Panc1 (cell line): ENCODE measurements around the gene RSPH3. TPM values are rescaled to one million over a fixed set of nuclear protein-coding genes. Genes with fewer than 3 reads are reported as not detected.

Experiments used
- ATAC-seq: fragments of 200-7000 bp; cut with Tn5 transposase; 2 replicates; pipeline ENCODE4 v1.9.1; 2020; ENCODE audit warnings: mild to moderate bottlenecking, moderate library complexity
- BruUV-seq: library from RNA; stranded (reverse); fragments of 400-500 nt; replicated peaks from 2 replicates; lab custom pipeline; 2021; lab: Mats Ljungman, UMichigan
- CTCF ChIA-PET: fragments of 300-600 bp; sonication (Branson Sonifier 250); formaldehyde crosslinking; loops from one replicate; lab custom pipeline; 2022; ENCODE audit warnings: antibody characterized with exemption; lab: Charles Lee
- POLR2A ChIA-PET: fragments of 300-600 bp; sonication (Branson Sonifier 250); formaldehyde crosslinking; loops from one replicate; lab custom pipeline; 2022; ENCODE audit warnings: antibody characterized with exemption; lab: Charles Lee
- DNase-seq: peaks from one replicate; pipeline ENCODE4 v3.0.0-alpha.2; 2010; ENCODE audit warnings: low read depth, low spot score
- H3K27ac ChIP-seq: 2 replicates; pipeline ENCODE4 v1.5.1; 2011; ENCODE audit warnings: mild to moderate bottlenecking, low read length, inconsistent platforms
- H3K27me3 ChIP-seq: fragments of 200-500 bp; sonication (Bioruptor generic); 2 replicates; pipeline ENCODE4 v1.6.0; 2014; ENCODE audit warnings: low read length, inconsistent platforms; ENCODE audit not compliant: control insufficient read depth, insufficient read depth
- H3K36me3 ChIP-seq: fragments of 200-500 bp; sonication (Bioruptor generic); 2 replicates; pipeline ENCODE4 v1.5.1; 2014; ENCODE audit warnings: inconsistent platforms, mild to moderate bottlenecking, low read length, moderate library complexity; ENCODE audit not compliant: control insufficient read depth, insufficient read depth
- H3K4me1 ChIP-seq: 2 replicates; pipeline ENCODE4 v1.5.1; 2011; ENCODE audit warnings: inconsistent platforms, mild to moderate bottlenecking, low read length, moderate library complexity; ENCODE audit not compliant: control insufficient read depth, insufficient read depth
- H3K4me3 ChIP-seq, 2 experiments: 2 replicates each; pipeline ENCODE4 v1.5.1; 2011 to 2012; ENCODE audit warnings: low read depth in 2 of 2, low read length in 2 of 2, mild to moderate bottlenecking in 2 of 2, inconsistent platforms in 1 of 2, moderate library complexity in 1 of 2
- H3K9me3 ChIP-seq: fragments of 200-500 bp; sonication (Bioruptor generic); 2 replicates; pipeline ENCODE4 v1.5.1; 2014; ENCODE audit warnings: low read depth, mild to moderate bottlenecking, inconsistent platforms, low read length, moderate library complexity; ENCODE audit not compliant: control insufficient read depth, insufficient read depth
- POLR2AphosphoS5 ChIP-seq: IDR thresholded peaks from 2 replicates; pipeline ENCODE4 v1.6.1; 2012; ENCODE audit warnings: mild to moderate bottlenecking, low read depth, low read length, moderate library complexity
- SIN3A ChIP-seq: IDR thresholded peaks from 2 replicates; pipeline ENCODE4 v1.6.1; 2012; ENCODE audit warnings: low read depth, mild to moderate bottlenecking, low read length, moderate library complexity, borderline replicate concordance; ENCODE audit not compliant: insufficient read depth
- TCF7L2 ChIP-seq: IDR thresholded peaks from 2 replicates; pipeline ENCODE4 v1.6.1; 2011; ENCODE audit warnings: mild to moderate bottlenecking, low read depth, low read length, inconsistent platforms
- in situ Hi-C: cut with HindIII; loops from 2 replicates; pipeline ENCODE4 v1.10.0; 2016; ENCODE audit warnings: low sequenced_read_pairs, low pct_unique_long_range_greater_than_20kb
- intact Hi-C: fragments of 100-400 bp; cut with micrococcal nuclease; formaldehyde crosslinking; loops from one replicate; pipeline ENCODE4 v1.10.0; 2022; ENCODE audit not compliant: unreplicated experiment
- total RNA-seq: library from RNA; stranded (reverse); gene quantifications from one replicate; pipeline ENCODE4 v1.2.1, GENCODE V29; 2021; ENCODE audit not compliant: unreplicated experiment
- TF ChIP-seq, protein P1 (sequence below), 2 experiments: IDR thresholded peaks; 2 replicates each; pipeline ENCODE4 v1.6.1; 2011 to 2012; ENCODE audit warnings: low read depth in 2 of 2, control low read depth in 1 of 2, low read length in 1 of 2, mild to moderate bottlenecking in 1 of 2, moderate library complexity in 1 of 2; ENCODE audit not compliant: insufficient read depth in 1 of 2
- TF ChIP-seq, protein P2 (sequence below): fragments of 450-650 bp; IDR thresholded peaks from 2 replicates; pipeline ENCODE4 v1.5.1; 2017; ENCODE audit warnings: mild to moderate bottlenecking

The RSPH3 gene
- total RNA-seq, 1 experiment from 2014 or later = 8.1 TPM

DNA sequence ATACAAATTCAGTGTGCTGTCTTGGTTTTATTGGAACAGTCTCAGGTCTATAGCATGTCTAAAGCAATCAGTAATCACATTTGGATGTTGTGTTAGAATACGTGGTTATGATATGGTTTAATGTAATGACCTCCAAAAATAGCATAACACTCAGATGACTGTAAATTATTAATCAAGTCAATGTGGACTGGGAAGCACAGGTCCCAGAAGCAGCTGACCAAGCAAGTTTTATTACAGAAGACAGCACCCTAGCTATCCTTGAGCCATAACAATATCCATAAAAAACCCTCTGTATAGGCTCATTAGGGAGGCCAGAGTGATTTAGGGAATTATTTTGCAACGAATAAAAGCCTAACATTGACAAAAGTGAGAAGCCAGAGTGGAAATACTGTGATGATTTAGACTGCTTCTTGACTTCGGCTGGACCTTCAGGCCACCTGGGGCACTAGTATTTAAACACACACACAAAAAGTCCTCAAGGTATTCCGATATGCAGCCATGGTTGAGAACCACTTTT is 66.9 kb downstream of the RSPH3 start:
- intact Hi-C loops (no loop called here), in situ Hi-C loops (no loop called here)
- Histone ChIP-seq H3K36me3 (no peaks in the 10 kb centered on the region), H3K27ac (no peak overlapping the region), H3K27me3 (no peaks in the 10 kb centered on the region), H3K4me1 (no peaks in the 10 kb centered on the region), H3K4me3 (no peak overlapping the region), H3K9me3 (no peaks in the 10 kb centered on the region)
- no TSS peak for BruUV-seq
- no peak for ATAC-seq
- POLR2A ChIA-PET = no interaction called here
- no peak for DNase-seq
- CTCF ChIA-PET = no interaction called here
- TF ChIP-seq, protein P1, sequence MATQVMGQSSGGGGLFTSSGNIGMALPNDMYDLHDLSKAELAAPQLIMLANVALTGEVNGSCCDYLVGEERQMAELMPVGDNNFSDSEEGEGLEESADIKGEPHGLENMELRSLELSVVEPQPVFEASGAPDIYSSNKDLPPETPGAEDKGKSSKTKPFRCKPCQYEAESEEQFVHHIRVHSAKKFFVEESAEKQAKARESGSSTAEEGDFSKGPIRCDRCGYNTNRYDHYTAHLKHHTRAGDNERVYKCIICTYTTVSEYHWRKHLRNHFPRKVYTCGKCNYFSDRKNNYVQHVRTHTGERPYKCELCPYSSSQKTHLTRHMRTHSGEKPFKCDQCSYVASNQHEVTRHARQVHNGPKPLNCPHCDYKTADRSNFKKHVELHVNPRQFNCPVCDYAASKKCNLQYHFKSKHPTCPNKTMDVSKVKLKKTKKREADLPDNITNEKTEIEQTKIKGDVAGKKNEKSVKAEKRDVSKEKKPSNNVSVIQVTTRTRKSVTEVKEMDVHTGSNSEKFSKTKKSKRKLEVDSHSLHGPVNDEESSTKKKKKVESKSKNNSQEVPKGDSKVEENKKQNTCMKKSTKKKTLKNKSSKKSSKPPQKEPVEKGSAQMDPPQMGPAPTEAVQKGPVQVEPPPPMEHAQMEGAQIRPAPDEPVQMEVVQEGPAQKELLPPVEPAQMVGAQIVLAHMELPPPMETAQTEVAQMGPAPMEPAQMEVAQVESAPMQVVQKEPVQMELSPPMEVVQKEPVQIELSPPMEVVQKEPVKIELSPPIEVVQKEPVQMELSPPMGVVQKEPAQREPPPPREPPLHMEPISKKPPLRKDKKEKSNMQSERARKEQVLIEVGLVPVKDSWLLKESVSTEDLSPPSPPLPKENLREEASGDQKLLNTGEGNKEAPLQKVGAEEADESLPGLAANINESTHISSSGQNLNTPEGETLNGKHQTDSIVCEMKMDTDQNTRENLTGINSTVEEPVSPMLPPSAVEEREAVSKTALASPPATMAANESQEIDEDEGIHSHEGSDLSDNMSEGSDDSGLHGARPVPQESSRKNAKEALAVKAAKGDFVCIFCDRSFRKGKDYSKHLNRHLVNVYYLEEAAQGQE (IDR thresholded peaks at IDR 0.05; ENCODE audit: insufficient read depth in 1 of 2, low read depth in 2 of 2, low read length in 1 of 2) = no peak
- TF ChIP-seq POLR2AphosphoS5 = no peak
- TF ChIP-seq SIN3A = no peak
- TF ChIP-seq, protein P2, sequence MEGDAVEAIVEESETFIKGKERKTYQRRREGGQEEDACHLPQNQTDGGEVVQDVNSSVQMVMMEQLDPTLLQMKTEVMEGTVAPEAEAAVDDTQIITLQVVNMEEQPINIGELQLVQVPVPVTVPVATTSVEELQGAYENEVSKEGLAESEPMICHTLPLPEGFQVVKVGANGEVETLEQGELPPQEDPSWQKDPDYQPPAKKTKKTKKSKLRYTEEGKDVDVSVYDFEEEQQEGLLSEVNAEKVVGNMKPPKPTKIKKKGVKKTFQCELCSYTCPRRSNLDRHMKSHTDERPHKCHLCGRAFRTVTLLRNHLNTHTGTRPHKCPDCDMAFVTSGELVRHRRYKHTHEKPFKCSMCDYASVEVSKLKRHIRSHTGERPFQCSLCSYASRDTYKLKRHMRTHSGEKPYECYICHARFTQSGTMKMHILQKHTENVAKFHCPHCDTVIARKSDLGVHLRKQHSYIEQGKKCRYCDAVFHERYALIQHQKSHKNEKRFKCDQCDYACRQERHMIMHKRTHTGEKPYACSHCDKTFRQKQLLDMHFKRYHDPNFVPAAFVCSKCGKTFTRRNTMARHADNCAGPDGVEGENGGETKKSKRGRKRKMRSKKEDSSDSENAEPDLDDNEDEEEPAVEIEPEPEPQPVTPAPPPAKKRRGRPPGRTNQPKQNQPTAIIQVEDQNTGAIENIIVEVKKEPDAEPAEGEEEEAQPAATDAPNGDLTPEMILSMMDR = no peak
- no peak for TF ChIP-seq TCF7L2

DNA sequence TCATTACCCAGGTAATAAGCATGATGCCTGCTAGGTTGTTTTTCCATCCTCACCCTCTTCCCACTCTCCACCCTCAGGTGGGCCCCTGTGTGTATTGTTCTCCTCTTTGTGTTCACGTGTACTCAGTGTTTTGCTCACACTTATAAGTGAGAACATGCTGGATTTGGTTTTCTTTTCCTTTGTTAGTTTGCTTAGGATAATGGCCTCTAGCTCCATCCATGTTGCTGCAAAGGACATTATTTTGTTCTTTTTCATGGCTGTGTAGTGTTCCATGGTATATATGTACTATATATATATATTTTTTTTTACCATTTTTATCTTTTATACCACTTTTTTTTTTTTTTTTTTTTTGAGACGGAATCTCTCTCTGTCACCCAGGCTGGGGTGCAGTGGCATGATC is 71.9 kb downstream of the RSPH3 start:
- Histone ChIP-seq H3K4me3 (no peak overlapping the region), H3K4me1 (no peaks in the 10 kb centered on the region), H3K9me3 (no peaks in the 10 kb centered on the region), H3K36me3 (no peaks in the 10 kb centered on the region), H3K27me3 (no peaks in the 10 kb centered on the region), H3K27ac (no peak overlapping the region)
- intact Hi-C loops (no loop called here), in situ Hi-C loops (no loop called here)
- DNase-seq (no peak), ATAC-seq (no peak)
- CTCF ChIA-PET = no interaction called here
- POLR2A ChIA-PET = no interaction called here
- TF ChIP-seq TCF7L2 (no peak), POLR2AphosphoS5 (no peak), SIN3A (no peak)
- TF ChIP-seq, protein P1 (IDR thresholded peaks at IDR 0.05; ENCODE audit: insufficient read depth in 1 of 2, low read depth in 2 of 2, low read length in 1 of 2) = no peak
- TF ChIP-seq, protein P2 = no peak
- no TSS peak for BruUV-seq
